SK-N-SH (cell line): ENCODE results near the gene MTUS2. TPM values are rescaled to one million over a fixed set of nuclear protein-coding genes. Genes with fewer than 3 reads are reported as not detected.

Source experiments
- CTCF ChIA-PET: fragments of 300-600, 350-600 bp; formaldehyde crosslinking; extraction: SDS; loops from one replicate; lab custom pipeline; 2021; lab: Yijun Ruan, JAX
- POLR2A ChIA-PET: fragments of 350-600 bp; sonication (Branson Sonifier 250); formaldehyde crosslinking; extraction: SDS; loops from one replicate; lab custom pipeline; 2020; ENCODE audit warnings: antibody characterized with exemption, inconsistent platforms; lab: Yijun Ruan, JAX
- DNase-seq: peaks from one replicate; pipeline ENCODE4 v3.0.0; 2012
- H2AFZ ChIP-seq: fragments of 200-600 bp; sonication (generic); 2 replicates; pipeline ENCODE4 v1.8.1; 2016; ENCODE audit warnings: antibody characterized with exemption, mild to moderate bottlenecking, low read depth
- H3F3A ChIP-seq: fragments of 200-600 bp; sonication (generic); replicated peaks from 2 replicates; pipeline ENCODE3; 2016; ENCODE audit warnings: antibody characterized with exemption, mild to moderate bottlenecking; ENCODE audit not compliant: insufficient read depth
- H3K27ac ChIP-seq, 2 experiments: fragments of 200-500 bp in 1 of 2; fragments of 200-600 bp in 1 of 2; sonication (Bioruptor generic) in 1 of 2; sonication (generic), shearing (Covaris generic) in 1 of 2; 2 replicates each; pipeline versions ENCODE4 v1.5.1 to v1.6.1; 2014 to 2016; ENCODE audit warnings: low read depth in 2 of 2, inconsistent platforms in 1 of 2, low read length in 1 of 2, mild to moderate bottlenecking in 1 of 2, mixed read lengths in 1 of 2
- H3K27me3 ChIP-seq: fragments of 200-600 bp; sonication (generic), shearing (Covaris generic); 2 replicates; pipeline ENCODE4 v1.6.1; 2016; ENCODE audit warnings: mixed run types; ENCODE audit not compliant: insufficient read depth
- H3K36me3 ChIP-seq, 2 experiments: fragments of 200-500 bp in 1 of 2; fragments of 200-600 bp in 1 of 2; sonication (Bioruptor generic) in 1 of 2; sonication (generic) in 1 of 2; replicated peaks in 1 of 2; 2 replicates each; pipeline versions ENCODE3 to v1.5.1; 2014 to 2016; ENCODE audit warnings: low read length in 1 of 2, mild to moderate bottlenecking in 1 of 2; ENCODE audit not compliant: insufficient read depth in 2 of 2, control insufficient read depth in 1 of 2
- H3K4me1 ChIP-seq, 2 experiments: fragments of 200-500 bp in 1 of 2; fragments of 200-600 bp in 1 of 2; sonication (Bioruptor generic) in 1 of 2; sonication (generic), shearing (Covaris generic) in 1 of 2; 2 replicates each; pipeline versions ENCODE4 v1.5.1 to v1.6.1; 2014 to 2016; ENCODE audit warnings: low read depth in 1 of 2, low read length in 1 of 2, mixed run types in 1 of 2; ENCODE audit not compliant: insufficient read depth in 2 of 2, control insufficient read depth in 1 of 2
- H3K4me2 ChIP-seq: fragments of 200-600 bp; sonication (generic), shearing (Covaris generic); 2 replicates; pipeline ENCODE4 v1.6.1; 2017; ENCODE audit warnings: mixed run types
- H3K4me3 ChIP-seq, 2 experiments: fragments of 200-500 bp in 1 of 2; fragments of 200-600 bp in 1 of 2; sonication (Bioruptor generic) in 1 of 2; sonication (generic), shearing (Covaris generic) in 1 of 2; 2 replicates each; pipeline versions ENCODE4 v1.5.1 to v1.8.1; 2014 to 2016; ENCODE audit warnings: low read depth in 2 of 2, inconsistent platforms in 1 of 2, low read length in 1 of 2, mild to moderate bottlenecking in 1 of 2, mixed read lengths in 1 of 2, moderate library complexity in 1 of 2
- H3K79me2 ChIP-seq: fragments of 200-600 bp; sonication (generic); 2 replicates; pipeline ENCODE4 v1.8.1; 2017; ENCODE audit warnings: mild to moderate bottlenecking; ENCODE audit not compliant: insufficient read depth
- H3K9ac ChIP-seq: fragments of 200-600 bp; sonication (generic); 2 replicates; pipeline ENCODE4 v1.6.1; 2017; ENCODE audit warnings: mixed run types
- H3K9me2 ChIP-seq: fragments of 200-600 bp; sonication (generic); 2 replicates; pipeline ENCODE4 v1.6.1; 2017; ENCODE audit warnings: mixed run types
- H3K9me3 ChIP-seq: fragments of 200-600 bp; sonication (generic); 2 replicates; pipeline ENCODE4 v1.6.1; 2017; ENCODE audit warnings: mixed run types, mild to moderate bottlenecking, moderate library complexity
- H4K20me1 ChIP-seq: fragments of 200-600 bp; sonication (generic); 2 replicates; pipeline ENCODE4 v1.6.1; 2017; ENCODE audit warnings: mild to moderate bottlenecking, mixed run types; ENCODE audit not compliant: insufficient read depth
- CHD2 ChIP-seq: fragments of 150-350 bp; IDR thresholded peaks from 2 replicates; pipeline ENCODE4 v1.6.1; 2018; ENCODE audit warnings: low read length; ENCODE audit not compliant: partially characterized antibody
- EP300 ChIP-seq, 2 experiments: IDR thresholded peaks; 2 replicates each; pipeline versions ENCODE4 v1.4.0 to v1.6.1; 2012; ENCODE audit warnings: borderline replicate concordance in 1 of 2, low read depth in 1 of 2, low read length in 1 of 2
- EZH2phosphoT487 ChIP-seq: fragments of 200-600 bp; sonication (generic); IDR thresholded peaks from 2 replicates; pipeline ENCODE4 v1.6.1; 2017; ENCODE audit warnings: low read depth, mixed run types, mild to moderate bottlenecking, antibody characterized with exemption, moderate library complexity, borderline replicate concordance
- FOSL2 ChIP-seq: IDR thresholded peaks from 2 replicates; pipeline ENCODE4 v1.4.0; 2012; ENCODE audit warnings: low read depth, mild to moderate bottlenecking, moderate library complexity, borderline replicate concordance
- FOXJ3 ChIP-seq: sonication (generic); formaldehyde crosslinking; IDR thresholded peaks from 2 replicates; pipeline ENCODE4 v1.5.1; 2020; ENCODE audit warnings: mild to moderate bottlenecking, missing genetic modification reagents
- FOXM1 ChIP-seq: IDR thresholded peaks from 2 replicates; pipeline ENCODE4 v1.4.0; 2012; ENCODE audit warnings: low read depth, mild to moderate bottlenecking
- JUND ChIP-seq: IDR thresholded peaks from 2 replicates; pipeline ENCODE4 v1.4.0; 2012
- NFIC ChIP-seq: IDR thresholded peaks from 2 replicates; pipeline ENCODE4 v1.4.0; 2012; ENCODE audit warnings: borderline replicate concordance
- POLR2AphosphoS5 ChIP-seq: IDR thresholded peaks from 2 replicates; pipeline ENCODE4 v1.6.1; 2012; ENCODE audit warnings: low read depth, low read length
- RAD21 ChIP-seq: IDR thresholded peaks from 2 replicates; pipeline ENCODE4 v1.6.1; 2012; ENCODE audit warnings: mild to moderate bottlenecking, low read length
- RFX5 ChIP-seq: IDR thresholded peaks from 2 replicates; pipeline ENCODE4 v1.6.1; 2012; ENCODE audit warnings: mild to moderate bottlenecking, improper control_type of control experiment, low read length
- RXRA ChIP-seq: IDR thresholded peaks from 2 replicates; pipeline ENCODE4 v1.4.0; 2012; ENCODE audit warnings: low read depth, mild to moderate bottlenecking, borderline replicate concordance
- SIN3A ChIP-seq: IDR thresholded peaks from 2 replicates; pipeline ENCODE4 v1.6.1; 2012; ENCODE audit warnings: low read depth, mild to moderate bottlenecking, low read length, moderate library complexity, borderline replicate concordance
- TCF12 ChIP-seq: IDR thresholded peaks from 2 replicates; pipeline ENCODE4 v1.4.0; 2012
- TEAD4 ChIP-seq: IDR thresholded peaks from 2 replicates; pipeline ENCODE4 v1.4.0; 2012; ENCODE audit warnings: mild to moderate bottlenecking, borderline replicate concordance; ENCODE audit not compliant: insufficient read depth
- WGBS: methylation state at CpG from one replicate; pipeline ENCODE4 v1.1.6; 2017; ENCODE audit warnings: low lambda C conversion rate; 5-methylcytosine and 5-hydroxymethylcytosine counted together
- polyA plus RNA-seq, 3 experiments: library from polyadenylated mRNA; depleted of rRNA; stranded (reverse); fragments of >200 nt; gene quantifications; 2 replicates each; pipeline ENCODE4 v1.2.3, GENCODE V29; 2012
- TF ChIP-seq, protein P1 (sequence below): IDR thresholded peaks from 2 replicates; pipeline ENCODE4 v1.4.0; 2012; ENCODE audit warnings: low read depth, borderline replicate concordance
- TF ChIP-seq, protein P2 (sequence below): fragments of 150-350 bp; IDR thresholded peaks from 2 replicates; pipeline ENCODE4 v1.6.1; 2017; ENCODE audit warnings: antibody characterized with exemption, low read length, low read depth, borderline replicate concordance
- TF ChIP-seq, protein P3 (sequence below): IDR thresholded peaks from 2 replicates; pipeline ENCODE4 v1.4.0; 2012; ENCODE audit warnings: low read depth

MTUS2 gene
- polyA plus RNA-seq, 1 of the 3 experiments (the other 2 are of a cell fraction), result 1.7 TPM

DNA sequence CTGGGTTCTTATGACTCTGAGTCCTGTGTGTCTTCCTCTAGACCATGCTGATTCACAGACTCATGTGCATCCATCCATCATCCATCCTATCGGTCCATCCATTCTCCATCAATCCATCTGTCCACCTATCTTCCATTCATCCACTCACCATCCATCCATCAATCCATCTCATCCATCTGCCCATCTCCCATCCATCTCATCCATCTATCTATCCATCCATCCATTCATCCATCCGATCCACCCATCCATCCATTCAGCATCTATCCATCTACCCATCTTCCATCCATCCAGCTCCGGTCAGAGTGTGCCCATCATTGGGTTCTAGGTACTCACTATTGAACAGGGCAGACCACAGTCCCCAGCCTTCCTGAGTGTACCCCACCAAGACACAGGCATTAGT is 699.8 kb downstream of the MTUS2 start:
- no peak overlapping the region for H3K4me2 ChIP-seq
- peaks cover 16% of the 10 kb centered on the region for H3F3A ChIP-seq
- H3K79me2 ChIP-seq, result peaks cover 17% of the 10 kb centered on the region; the same call in 1 of the 2 replicates
- H3K9me3 ChIP-seq, result no peaks in the 10 kb centered on the region
- no peak overlapping the region for H3K4me3 ChIP-seq
- peaks cover 49 to 68% of the 10 kb centered on the region in 2 experiments for H3K36me3 ChIP-seq
- no peak for DNase-seq
- TF ChIP-seq, protein P1, sequence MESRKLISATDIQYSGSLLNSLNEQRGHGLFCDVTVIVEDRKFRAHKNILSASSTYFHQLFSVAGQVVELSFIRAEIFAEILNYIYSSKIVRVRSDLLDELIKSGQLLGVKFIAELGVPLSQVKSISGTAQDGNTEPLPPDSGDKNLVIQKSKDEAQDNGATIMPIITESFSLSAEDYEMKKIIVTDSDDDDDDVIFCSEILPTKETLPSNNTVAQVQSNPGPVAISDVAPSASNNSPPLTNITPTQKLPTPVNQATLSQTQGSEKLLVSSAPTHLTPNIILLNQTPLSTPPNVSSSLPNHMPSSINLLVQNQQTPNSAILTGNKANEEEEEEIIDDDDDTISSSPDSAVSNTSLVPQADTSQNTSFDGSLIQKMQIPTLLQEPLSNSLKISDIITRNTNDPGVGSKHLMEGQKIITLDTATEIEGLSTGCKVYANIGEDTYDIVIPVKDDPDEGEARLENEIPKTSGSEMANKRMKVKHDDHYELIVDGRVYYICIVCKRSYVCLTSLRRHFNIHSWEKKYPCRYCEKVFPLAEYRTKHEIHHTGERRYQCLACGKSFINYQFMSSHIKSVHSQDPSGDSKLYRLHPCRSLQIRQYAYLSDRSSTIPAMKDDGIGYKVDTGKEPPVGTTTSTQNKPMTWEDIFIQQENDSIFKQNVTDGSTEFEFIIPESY, result no peak
- TF ChIP-seq FOXM1 (no peak), TCF12 (no peak), RFX5 (no peak), EZH2phosphoT487 (no peak), NFIC (no peak), JUND (no peak), FOXJ3 (CRISPR knock-in tag) (no peak), CHD2 (no peak), POLR2AphosphoS5 (no peak), SIN3A (no peak), RXRA (no peak)
- TF ChIP-seq, protein P2, sequence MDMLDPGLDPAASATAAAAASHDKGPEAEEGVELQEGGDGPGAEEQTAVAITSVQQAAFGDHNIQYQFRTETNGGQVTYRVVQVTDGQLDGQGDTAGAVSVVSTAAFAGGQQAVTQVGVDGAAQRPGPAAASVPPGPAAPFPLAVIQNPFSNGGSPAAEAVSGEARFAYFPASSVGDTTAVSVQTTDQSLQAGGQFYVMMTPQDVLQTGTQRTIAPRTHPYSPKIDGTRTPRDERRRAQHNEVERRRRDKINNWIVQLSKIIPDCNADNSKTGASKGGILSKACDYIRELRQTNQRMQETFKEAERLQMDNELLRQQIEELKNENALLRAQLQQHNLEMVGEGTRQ, result no peak
- no peaks in the 10 kb centered on the region for H4K20me1 ChIP-seq
- ChIA-PET CTCF (interaction anchor here (1.2 to 4.1 kb wide), 2 partner anchors 12 to 595 kb away, joined by 3 to 46 read pairs; no protein-coding TSS in a partner anchor), POLR2A (no interaction called here)
- 91% methylated on average over 3 of the region's 3 CpGs for WGBS
- no peaks in the 10 kb centered on the region for H3K9me2 ChIP-seq
- H3K9ac ChIP-seq, result no peak overlapping the region
- peak overlapping the region in 1 of 2 experiments; percentile 67; a peak in 1 of 4 replicates for H3K27ac ChIP-seq
- H3K4me1 ChIP-seq, result peaks cover 0 to 20% of the 10 kb centered on the region in 2 experiments; a peak in 3 of 4 replicates
- H3K27me3 ChIP-seq, result no peaks in the 10 kb centered on the region
- no peak overlapping the region for H2AFZ ChIP-seq

GRCh38 chr13:29520671-29521070 is 700.5 kb downstream of the MTUS2 start:
- ChIA-PET POLR2A (no interaction called here), CTCF (interaction anchor here (1.2 kb wide), 1 partner anchor 594 kb away, joined by 3 read pairs; no protein-coding TSS in a partner anchor)
- H3K36me3 ChIP-seq, result peaks cover 49 to 61% of the 10 kb centered on the region in 2 experiments
- 49% methylated on average over 4 of the region's 4 CpGs for WGBS
- H3K79me2 ChIP-seq, result peaks cover 17% of the 10 kb centered on the region; the same call in 1 of the 2 replicates
- H4K20me1 ChIP-seq, result no peaks in the 10 kb centered on the region
- no peak overlapping the region for H3K9ac ChIP-seq
- H3K9me2 ChIP-seq, result no peaks in the 10 kb centered on the region
- DNase-seq, result no peak
- no peaks in the 10 kb centered on the region for H3K9me3 ChIP-seq
- no peak overlapping the region for H3K4me3 ChIP-seq
- H2AFZ ChIP-seq, result no peak overlapping the region
- peak overlapping the region; percentile 64 to 67 for H3K27ac ChIP-seq
- peaks cover 16% of the 10 kb centered on the region for H3F3A ChIP-seq
- H3K4me1 ChIP-seq, result peaks cover 0 to 20% of the 10 kb centered on the region in 2 experiments; a peak in 2 of 4 replicates
- H3K27me3 ChIP-seq, result no peaks in the 10 kb centered on the region
- no peak overlapping the region for H3K4me2 ChIP-seq
- TF ChIP-seq, protein P2, result no peak
- no peak for TF ChIP-seq RAD21
- TF ChIP-seq, protein P3, sequence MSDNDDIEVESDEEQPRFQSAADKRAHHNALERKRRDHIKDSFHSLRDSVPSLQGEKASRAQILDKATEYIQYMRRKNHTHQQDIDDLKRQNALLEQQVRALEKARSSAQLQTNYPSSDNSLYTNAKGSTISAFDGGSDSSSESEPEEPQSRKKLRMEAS, result no peak
- TF ChIP-seq EP300 (IDR thresholded peaks at IDR 0.05; ENCODE audit: borderline replicate concordance in 1 of 2, low read depth in 1 of 2, low read length in 1 of 2), result peak in 1 of 2 experiments; percentile 27; a peak in 1 of 4 replicates
- peak; percentile 43; the same call in 1 of the 2 replicates for TF ChIP-seq JUND
- peak; percentile 83 for TF ChIP-seq TCF12
- peak; percentile 59; the same call in 1 of the 2 replicates for TF ChIP-seq FOSL2
- TF ChIP-seq TEAD4, result 0 out of 2 replicates have a peak, but pooled peaks have one; percentile 53
